Measurements from ENCODE around the gene GALK1. TPM values are rescaled to one million over a fixed set of nuclear protein-coding genes. Genes with fewer than 3 reads are reported as not detected.
"Not testable (repeated sequence)": the region's sequence is repeated elsewhere in the genome, so short reads cannot be mapped to it uniquely, and the experiment has no call there.

Gene GALK1
- total RNA-seq, 1 donor from 2014 or later: 13.4 TPM

DNA sequence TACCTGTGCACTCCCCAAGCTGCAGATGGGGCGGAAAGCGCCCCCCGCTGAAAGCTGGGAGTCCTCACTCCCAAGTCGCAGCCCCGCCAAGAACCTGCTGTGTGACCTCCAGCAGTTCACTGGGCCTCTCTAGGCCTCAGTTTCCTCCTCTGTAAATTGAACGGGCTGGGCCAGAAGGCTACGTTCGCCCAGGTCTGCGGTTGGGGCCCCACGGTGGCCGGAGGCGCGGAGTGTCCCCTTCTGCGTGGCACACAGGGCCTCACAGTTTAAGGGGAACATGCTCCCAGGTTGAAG lies 628 bp downstream of the GALK1 start:
- peak overlapping the region; percentile 56 for H3K4me3 ChIP-seq (ENCODE audit: low read depth, low read length)
- FAIRE-seq (no peak), DNase-seq (ENCODE audit: low read depth) (no peak)
- TF ChIP-seq, protein P1, sequence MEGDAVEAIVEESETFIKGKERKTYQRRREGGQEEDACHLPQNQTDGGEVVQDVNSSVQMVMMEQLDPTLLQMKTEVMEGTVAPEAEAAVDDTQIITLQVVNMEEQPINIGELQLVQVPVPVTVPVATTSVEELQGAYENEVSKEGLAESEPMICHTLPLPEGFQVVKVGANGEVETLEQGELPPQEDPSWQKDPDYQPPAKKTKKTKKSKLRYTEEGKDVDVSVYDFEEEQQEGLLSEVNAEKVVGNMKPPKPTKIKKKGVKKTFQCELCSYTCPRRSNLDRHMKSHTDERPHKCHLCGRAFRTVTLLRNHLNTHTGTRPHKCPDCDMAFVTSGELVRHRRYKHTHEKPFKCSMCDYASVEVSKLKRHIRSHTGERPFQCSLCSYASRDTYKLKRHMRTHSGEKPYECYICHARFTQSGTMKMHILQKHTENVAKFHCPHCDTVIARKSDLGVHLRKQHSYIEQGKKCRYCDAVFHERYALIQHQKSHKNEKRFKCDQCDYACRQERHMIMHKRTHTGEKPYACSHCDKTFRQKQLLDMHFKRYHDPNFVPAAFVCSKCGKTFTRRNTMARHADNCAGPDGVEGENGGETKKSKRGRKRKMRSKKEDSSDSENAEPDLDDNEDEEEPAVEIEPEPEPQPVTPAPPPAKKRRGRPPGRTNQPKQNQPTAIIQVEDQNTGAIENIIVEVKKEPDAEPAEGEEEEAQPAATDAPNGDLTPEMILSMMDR (IDR thresholded peaks at IDR 0.05; ENCODE audit: insufficient read depth, low read length, severe bottlenecking): no peak
- peaks cover 2% of the 10 kb centered on the region for H3K36me3 ChIP-seq (ENCODE audit: control insufficient read depth, insufficient read depth, low read length)
- H3K27me3 ChIP-seq (ENCODE audit: control insufficient read depth, insufficient read depth, low read length): no peaks in the 10 kb centered on the region

DNA sequence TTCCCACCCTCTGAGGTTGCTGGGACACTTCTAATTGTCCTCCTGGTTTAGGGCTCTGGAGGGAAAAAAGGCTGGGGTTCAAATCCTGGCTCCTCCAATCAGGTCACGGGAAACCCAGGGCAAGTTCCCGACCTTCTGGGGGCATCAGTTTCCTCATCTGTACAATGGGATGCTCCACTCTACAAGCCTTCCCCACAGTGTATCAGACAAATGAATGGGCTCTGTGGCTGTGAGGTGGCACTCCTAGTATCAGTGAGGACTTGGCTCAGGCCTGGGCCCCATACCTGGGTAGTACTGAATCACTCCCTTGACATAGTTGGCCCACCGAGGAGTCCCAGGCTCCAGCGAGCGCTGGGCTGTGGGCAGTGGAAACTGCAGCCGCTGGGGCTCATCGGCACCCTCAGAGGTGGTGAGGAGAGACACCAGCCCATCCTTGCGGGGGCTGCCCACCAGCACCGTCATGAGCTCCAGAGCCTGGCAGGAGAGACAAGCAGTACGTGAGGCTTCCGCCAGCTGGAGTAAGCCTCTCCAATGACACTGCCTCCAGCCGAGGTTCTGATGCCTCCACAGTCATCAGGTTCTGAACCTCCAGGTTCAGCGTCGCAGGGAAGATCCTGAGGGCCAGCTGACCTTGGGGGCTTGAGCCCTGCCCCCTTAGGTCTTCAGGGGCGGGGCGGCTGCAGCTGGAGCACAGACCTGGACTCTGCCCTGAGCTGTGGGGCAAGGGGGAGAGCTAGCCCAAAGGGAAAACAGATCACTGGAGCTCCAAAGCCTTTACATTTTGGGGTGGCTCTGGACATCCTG lies 1.2 kb downstream of the GALK1 start:
- no peaks in the 10 kb centered on the region for H3K27me3 ChIP-seq (ENCODE audit: control insufficient read depth, insufficient read depth, low read length)
- peaks cover 3% of the 10 kb centered on the region for H3K36me3 ChIP-seq (ENCODE audit: control insufficient read depth, insufficient read depth, low read length)
- TF ChIP-seq, protein P1 (IDR thresholded peaks at IDR 0.05; ENCODE audit: insufficient read depth, low read length, severe bottlenecking): no peak
- FAIRE-seq (no peak), DNase-seq (ENCODE audit: low read depth) (peak; percentile 48)
- peak overlapping the region; percentile 56 for H3K4me3 ChIP-seq (ENCODE audit: low read depth, low read length)

DNA sequence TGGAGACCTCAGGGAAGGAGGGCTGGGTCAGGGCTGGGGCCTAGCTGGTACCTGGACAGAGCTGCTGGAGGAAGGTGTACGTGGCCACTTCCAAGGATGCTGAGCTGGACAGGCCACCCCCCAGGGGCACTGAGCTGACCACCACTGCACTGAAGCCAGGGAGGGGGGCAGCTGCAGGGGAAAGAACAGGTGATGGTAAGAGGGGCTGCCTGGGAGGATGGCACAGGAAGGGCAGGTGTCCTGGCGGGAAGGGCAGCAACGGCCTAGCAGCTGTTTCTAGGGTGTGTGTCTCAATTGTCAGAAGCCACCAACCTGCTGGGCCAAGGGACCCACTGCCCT lies 1.8 kb downstream of the GALK1 start:
- FAIRE-seq: no peak
- H3K27me3 ChIP-seq (ENCODE audit: control insufficient read depth, insufficient read depth, low read length): no peaks in the 10 kb centered on the region
- H3K36me3 ChIP-seq (ENCODE audit: control insufficient read depth, insufficient read depth, low read length): peaks cover 4% of the 10 kb centered on the region
- no peak overlapping the region for H3K4me3 ChIP-seq (ENCODE audit: low read depth, low read length)
- TF ChIP-seq, protein P1 (IDR thresholded peaks at IDR 0.05; ENCODE audit: insufficient read depth, low read length, severe bottlenecking): no peak
- no peak for DNase-seq (ENCODE audit: low read depth)

DNA sequence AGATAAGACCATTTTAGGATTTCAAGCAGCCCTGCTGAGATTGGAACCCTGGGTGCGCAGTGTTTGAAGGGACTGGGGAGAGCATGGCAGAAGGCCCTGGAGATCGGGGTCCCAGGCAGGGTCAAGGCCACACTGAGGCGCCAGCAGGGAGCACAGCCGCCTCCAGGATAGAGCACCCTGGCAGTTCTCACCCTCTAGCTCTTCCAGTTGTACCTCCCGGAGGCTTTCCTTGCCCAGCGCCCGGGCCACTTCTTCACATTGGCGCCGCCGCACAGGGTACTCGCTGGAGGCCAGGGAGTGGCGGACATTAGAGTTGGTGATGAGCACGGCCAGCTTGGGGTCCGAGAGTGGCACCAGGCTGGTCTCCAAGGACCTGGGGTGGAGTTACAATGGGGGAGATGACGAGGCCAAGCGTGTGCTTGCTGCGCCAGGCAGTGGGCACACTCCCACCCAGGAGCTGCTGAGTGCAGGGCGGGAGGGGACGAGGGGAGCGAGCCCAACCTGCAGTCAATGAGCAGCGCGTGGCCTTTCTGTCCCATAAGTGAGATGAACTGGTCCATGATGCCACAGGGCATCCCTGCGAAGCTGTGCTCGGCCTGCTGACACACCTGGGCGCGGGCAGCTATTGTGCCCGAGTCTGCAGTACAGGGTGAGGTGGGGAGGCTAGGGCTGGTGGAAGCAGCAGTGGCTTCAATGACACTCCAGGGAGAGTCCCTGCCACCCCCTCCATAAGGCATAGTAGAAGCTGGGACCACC lies 2.3 kb downstream of the GALK1 start:
- DNase-seq (ENCODE audit: low read depth) (peak; percentile 41), FAIRE-seq (no peak)
- H3K36me3 ChIP-seq (ENCODE audit: control insufficient read depth, insufficient read depth, low read length): peaks cover 8% of the 10 kb centered on the region
- TF ChIP-seq, protein P1 (IDR thresholded peaks at IDR 0.05; ENCODE audit: insufficient read depth, low read length, severe bottlenecking): no peak
- H3K27me3 ChIP-seq (ENCODE audit: control insufficient read depth, insufficient read depth, low read length): no peaks in the 10 kb centered on the region
- H3K4me3 ChIP-seq (ENCODE audit: low read depth, low read length): no peak overlapping the region

DNA sequence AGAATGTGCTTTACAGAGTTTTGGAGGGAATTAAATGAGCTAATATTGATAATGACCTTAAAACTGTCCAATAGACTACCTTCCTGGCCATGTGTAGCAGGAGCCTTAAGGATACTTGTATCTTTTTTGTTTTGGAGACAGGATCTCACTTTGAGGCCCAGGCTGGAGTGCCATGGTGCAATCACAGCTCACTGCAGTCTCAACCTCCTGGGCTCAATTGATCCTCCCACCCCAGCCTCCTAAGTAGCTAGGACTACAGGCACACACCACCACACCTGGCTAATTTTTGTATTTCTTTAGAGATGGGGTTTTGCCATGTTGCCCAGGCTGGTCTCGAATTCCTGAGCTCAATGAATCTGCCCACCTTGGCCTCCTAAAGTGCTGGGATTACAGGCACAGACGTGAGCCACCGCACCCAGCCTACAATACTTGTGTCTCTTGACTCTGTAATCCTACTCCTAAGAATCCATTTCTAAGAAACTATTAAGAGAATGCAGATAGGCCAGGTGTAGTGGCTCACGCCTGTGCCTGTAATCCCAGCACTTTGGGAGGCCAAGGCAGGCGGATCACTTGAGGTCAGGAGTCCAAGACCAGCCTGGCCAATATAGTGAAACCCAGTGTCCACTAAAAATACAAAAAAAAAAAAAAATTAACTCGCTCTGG lies 4.9 kb downstream of the GALK1 start:
- peaks cover 30% of the 10 kb centered on the region for H3K36me3 ChIP-seq (ENCODE audit: control insufficient read depth, insufficient read depth, low read length)
- not testable (repeated sequence) for FAIRE-seq; H3K27me3 ChIP-seq (ENCODE audit: control insufficient read depth, insufficient read depth, low read length); H3K4me3 ChIP-seq (ENCODE audit: low read depth, low read length); DNase-seq (ENCODE audit: low read depth)

DNA sequence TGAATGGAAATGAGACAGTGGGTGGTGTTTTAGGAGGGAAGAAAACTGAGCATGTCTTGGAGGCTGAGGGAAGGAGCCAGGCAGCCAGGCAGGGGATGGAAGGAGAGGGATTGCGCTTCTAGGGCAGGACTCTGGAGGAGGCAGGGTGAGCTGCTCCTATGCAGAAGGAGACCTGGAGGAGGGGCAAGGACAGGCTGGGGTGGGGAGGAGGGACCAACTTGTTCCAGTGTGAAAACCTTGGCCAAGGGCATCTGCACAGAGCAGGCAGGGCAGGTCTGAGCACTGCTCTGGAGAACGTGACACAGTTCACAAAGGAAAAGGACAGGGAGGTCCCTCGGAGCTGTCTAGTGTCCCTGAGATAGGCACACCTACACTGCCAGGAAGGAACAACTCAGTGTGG lies 5.5 kb downstream of the GALK1 start:
- H3K36me3 ChIP-seq (ENCODE audit: control insufficient read depth, insufficient read depth, low read length): peaks cover 34% of the 10 kb centered on the region
- no peaks in the 10 kb centered on the region for H3K27me3 ChIP-seq (ENCODE audit: control insufficient read depth, insufficient read depth, low read length)
- DNase-seq (ENCODE audit: low read depth) (no peak), FAIRE-seq (no peak)
- H3K4me3 ChIP-seq (ENCODE audit: low read depth, low read length): no peak overlapping the region
- TF ChIP-seq, protein P1 (IDR thresholded peaks at IDR 0.05; ENCODE audit: insufficient read depth, low read length, severe bottlenecking): no peak
